Renal cortical epithelial cell (primary cell): ENCODE results near the gene SRL. TPM values are rescaled to one million over a fixed set of nuclear protein-coding genes. Genes with fewer than 3 reads are reported as not detected.

ENCODE experiments used
- DNase-seq: peaks from one replicate; pipeline ENCODE4 v3.0.0-alpha.2; 2011; ENCODE audit warnings: low read depth
- total RNA-seq: library from RNA; depleted of rRNA; stranded (reverse); fragments of >200 nt; gene quantifications from 2 replicates; pipeline ENCODE4 v1.2.3, GENCODE V29; 2014

The SRL gene
- total RNA-seq, 1 donor from 2014 or later: 0.20 TPM

- no peak for DNase-seq
These were observed 39.1 kb downstream of the SRL start for GRCh38 chr16:4202615-4203345.

GRCh38 chr16:4200781-4201137, 41.1 kb downstream of the SRL start:
- DNase-seq: peak; percentile 9

- peak; percentile 55 for DNase-seq
These were observed 41.7 kb downstream of the SRL start for GRCh38 chr16:4200000-4200780.

DNA sequence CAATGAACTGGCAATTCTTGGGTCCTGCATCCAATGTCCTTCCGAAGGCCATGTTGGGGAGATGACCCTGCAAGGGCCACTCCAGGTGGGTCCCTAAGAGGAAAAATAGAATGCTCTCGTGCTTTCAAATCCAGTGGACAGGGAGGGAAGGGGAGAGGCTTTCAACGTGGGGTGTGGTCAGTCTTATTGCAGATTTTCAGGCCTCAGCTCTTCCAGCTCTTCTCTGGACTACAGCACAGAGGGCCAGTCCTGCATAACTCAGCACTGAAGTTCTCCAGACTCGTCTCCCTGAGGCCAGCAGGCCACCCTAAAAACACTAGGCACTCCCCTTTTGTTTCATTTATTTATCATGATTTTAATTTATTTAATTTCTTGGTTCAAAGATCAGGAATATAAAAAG, 43.1 kb downstream of the SRL start:
- DNase-seq: no peak

- DNase-seq: no peak
These were observed 47.2 kb downstream of the SRL start for GRCh38 chr16:4194661-4195060.

- DNase-seq: no peak
These were observed 48.0 kb downstream of the SRL start for GRCh38 chr16:4193920-4194319.

DNA sequence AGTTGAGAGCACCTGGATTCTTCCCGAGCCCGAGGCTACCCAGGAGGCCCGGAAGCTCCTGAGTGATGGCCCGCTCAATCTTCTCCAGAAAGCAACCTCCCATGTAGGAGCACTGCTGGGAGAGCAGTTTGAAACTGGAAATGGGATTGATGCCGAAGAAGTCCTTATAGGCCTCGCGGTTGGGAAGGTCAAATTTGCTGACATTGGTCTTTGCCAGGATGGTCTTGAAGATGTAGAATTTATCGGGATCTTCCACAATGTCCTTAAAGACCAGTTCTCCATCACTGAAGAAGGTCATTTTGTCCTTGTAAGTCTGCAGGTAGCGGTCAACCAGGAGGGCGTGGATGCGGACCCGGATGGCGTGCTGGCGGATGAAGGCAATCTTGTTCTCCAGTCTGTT, 49.7 kb downstream of the SRL start:
- no peak for DNase-seq

DNA sequence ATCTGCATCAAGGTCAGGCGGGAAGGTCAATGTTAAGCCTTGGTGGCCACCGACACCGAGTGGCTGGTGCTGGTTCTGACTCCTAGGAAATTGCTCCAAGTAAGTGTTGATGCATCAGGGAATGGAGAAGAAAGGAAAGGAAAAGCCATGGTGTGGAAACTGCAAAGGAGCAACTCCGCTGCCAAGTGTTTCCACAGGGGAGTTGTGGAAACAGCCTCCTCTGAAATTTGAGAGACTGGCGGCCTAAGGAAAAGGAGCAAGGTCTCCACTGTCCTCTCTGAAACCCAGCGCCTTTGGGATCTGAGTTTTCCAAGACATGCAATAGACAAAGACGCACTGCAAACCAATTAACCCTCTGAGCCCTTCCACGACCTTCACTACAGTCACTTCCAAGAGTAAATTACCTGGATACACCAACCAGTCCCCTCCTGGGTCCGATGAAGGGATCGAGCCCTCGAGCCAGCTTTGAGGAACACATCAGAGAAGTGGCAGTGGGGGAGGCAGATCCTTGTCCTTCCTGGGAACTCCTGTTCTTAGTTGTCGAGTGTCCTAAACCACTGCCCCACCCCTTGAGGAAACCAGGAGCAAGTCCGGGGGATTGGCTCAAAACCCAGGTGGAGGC, 51.1 kb downstream of the SRL start:
- no peak for DNase-seq

- no peak for DNase-seq
These were observed 51.8 kb downstream of the SRL start for GRCh38 chr16:4190086-4190485.

DNA sequence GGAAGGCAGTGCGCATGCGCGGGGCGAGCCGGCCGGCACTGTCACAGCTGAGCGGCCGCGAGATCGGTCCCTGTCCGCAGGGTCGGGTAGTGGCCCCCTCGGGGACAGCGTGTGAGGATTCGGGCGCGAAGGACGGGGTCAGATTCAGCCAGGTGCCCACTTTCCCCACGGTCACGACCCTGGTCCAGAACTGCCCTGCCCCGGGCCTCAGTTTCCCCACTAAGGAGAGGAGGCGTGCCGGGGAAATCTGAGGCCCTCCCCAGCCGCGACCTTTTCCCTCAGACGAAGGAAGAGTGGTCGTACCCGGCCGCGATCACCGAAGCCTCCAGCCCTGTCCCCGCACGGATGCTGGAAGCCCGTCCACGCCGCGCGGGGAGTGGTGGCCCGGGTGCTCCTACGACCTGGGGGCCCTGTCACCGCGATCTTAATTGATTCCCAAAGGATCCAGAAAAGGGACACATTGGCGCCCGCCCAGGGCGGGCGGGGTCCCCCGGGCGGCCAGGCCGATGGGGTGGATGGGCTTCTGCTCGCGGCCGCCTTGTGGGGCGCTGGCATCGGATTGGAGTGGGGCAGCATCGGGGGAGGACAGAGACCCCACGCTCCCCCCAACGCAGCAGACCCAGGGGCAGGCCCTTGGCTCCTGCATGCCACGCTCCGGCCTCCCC, 57.7 kb downstream of the SRL start:
- no peak for DNase-seq

- DNase-seq: peak; percentile 80
These were observed 58.4 kb downstream of the SRL start for GRCh38 chr16:4183237-4184037.

DNA sequence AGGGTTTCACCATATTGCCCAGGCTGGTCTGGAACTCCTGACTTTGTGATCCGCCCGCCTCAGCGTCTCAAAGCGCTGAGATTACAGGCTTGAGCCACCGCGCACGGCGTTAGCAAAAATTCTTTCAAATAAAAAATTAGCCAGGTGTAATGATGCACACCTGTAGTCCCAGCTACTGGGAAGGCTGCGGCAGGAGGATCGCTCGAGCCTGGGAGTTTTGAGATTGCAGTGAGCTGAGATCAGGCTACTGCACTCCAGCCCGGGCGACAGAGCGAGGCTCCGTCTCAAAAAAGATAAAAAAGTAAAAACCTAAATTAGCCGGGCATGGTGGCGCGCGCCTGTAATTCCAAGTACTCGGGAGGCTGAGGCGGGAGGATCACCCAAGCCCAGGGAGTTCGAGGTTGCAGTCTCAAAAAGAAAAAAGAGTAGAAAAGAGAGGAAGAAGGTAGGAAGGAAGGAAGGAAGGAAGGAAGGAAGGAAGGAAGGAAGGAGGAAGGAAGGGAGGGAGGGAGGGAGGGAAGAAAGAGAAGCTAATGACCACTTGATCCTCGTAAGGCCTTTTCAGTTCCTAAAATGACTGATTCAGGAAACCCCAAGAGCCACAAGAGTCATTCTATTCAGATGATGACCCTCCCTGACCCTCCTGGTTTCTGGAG, 59.2 kb downstream of the SRL start:
- DNase-seq: no peak

- no peak for DNase-seq
These were observed 61.4 kb downstream of the SRL start for GRCh38 chr16:4180511-4180910.

GRCh38 chr16:4179763-4180260, 62.1 kb downstream of the SRL start:
- no peak for DNase-seq

GRCh38 chr16:4179020-4179419, 62.9 kb downstream of the SRL start:
- DNase-seq: peak; percentile 48

- no peak for DNase-seq
These were observed 63.3 kb downstream of the SRL start for GRCh38 chr16:4178468-4179010.

- DNase-seq: peak; percentile 61
These were observed 64.9 kb downstream of the SRL start for GRCh38 chr16:4176906-4177417.

DNA sequence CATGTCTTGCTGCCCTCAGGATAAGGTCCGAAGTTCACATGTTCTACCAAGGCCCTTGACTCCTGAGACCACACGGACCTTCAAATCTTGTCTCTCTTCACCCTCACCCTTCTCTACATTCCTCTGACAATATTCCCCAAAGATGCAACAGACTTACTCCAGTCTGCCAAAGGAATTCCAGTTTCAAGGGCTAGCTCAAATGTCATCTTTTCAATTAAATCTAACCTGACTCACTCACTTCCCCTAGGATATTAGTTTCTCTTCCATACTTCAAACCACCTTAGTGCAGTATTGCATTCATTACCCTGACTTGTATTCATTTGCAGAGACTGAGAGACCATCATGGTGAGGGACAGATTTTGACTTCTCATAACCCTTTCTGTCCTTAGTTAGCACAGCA, 66.0 kb downstream of the SRL start:
- no peak for DNase-seq

- DNase-seq: peak; percentile 28
These were observed 69.8 kb downstream of the SRL start for GRCh38 chr16:4172070-4172469.

- DNase-seq: no peak
These were observed 72.5 kb downstream of the SRL start for GRCh38 chr16:4169415-4169814.
